GM20000 (cell line): Measurements from ENCODE around the gene PLA2G15.

Source experiments
- DNase-seq: peaks from one replicate; pipeline ENCODE4 v3.0.0; 2012; ENCODE audit warnings: low spot score
- TF ChIP-seq, protein P1 (sequence below): IDR thresholded peaks from 2 replicates; pipeline ENCODE4 v1.5.1; 2012; ENCODE audit warnings: mild to moderate bottlenecking, control low read depth; ENCODE audit errors: extremely low read depth, missing control alignments

The PLA2G15 gene

GRCh38 chr16:68283346-68283745 lies 38.2 kb downstream of the PLA2G15 start:
- DNase-seq = no peak
- TF ChIP-seq, protein P1, sequence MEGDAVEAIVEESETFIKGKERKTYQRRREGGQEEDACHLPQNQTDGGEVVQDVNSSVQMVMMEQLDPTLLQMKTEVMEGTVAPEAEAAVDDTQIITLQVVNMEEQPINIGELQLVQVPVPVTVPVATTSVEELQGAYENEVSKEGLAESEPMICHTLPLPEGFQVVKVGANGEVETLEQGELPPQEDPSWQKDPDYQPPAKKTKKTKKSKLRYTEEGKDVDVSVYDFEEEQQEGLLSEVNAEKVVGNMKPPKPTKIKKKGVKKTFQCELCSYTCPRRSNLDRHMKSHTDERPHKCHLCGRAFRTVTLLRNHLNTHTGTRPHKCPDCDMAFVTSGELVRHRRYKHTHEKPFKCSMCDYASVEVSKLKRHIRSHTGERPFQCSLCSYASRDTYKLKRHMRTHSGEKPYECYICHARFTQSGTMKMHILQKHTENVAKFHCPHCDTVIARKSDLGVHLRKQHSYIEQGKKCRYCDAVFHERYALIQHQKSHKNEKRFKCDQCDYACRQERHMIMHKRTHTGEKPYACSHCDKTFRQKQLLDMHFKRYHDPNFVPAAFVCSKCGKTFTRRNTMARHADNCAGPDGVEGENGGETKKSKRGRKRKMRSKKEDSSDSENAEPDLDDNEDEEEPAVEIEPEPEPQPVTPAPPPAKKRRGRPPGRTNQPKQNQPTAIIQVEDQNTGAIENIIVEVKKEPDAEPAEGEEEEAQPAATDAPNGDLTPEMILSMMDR = no peak

DNA sequence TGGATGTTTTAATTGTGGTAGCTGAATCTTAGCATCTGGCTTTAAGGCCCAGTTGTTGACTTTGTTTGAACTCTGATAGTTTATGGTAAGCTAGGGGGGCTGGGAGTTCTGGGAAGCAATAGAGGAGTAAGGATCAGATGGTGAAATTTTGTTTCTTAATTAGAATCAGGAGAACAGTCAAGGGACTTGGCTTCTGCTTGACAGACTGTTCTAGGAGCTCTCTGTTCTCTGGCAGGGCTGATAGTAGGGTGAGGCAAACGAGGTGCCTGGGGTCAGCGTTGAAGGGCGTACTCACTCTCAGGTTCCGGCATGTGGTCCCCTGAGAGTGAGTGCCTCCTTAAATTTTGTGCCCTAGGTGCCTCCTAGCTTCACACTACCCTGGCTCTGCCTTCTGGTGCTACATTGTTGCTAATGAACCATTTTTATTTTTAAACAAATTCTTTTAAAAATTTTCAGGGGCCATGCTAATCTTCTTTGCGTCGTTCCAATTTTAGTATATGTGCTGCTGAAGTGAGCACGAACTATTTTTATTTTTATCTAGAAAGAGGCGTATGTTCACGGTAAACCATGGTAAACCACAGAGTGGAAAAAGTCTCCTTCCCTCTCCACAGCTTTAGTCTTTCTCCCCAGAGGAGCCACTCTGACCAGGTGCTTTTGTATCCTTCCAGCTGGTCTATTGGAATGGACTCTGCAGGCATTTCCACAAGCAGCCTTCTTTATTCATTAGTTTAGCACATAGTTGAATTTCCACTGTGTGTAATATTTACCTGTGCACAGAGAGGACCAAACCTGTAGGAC lies 38.8 kb downstream of the PLA2G15 start:
- TF ChIP-seq, protein P1 = no peak
- DNase-seq = peak; percentile 69

DNA sequence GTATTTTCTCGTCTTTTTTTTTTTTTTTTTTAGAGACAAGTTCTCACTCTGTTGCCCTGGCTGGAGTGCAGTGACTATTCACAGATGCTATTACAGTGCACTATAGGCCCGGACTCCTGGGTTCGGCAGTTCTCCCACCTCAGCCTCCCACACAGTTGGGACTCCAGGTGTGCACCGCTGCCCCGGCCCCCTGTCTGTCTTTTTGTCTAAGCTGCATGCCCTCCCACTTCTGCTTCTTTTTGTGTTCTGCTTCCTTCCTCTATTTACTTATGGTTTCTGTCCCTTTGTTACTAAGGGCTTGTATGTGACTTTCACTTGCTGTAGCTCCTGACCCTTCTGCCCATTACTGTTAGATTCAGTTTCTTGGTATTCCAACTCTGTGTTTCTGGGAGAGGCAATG lies 39.7 kb downstream of the PLA2G15 start:
- DNase-seq = peak; percentile 78

DNA sequence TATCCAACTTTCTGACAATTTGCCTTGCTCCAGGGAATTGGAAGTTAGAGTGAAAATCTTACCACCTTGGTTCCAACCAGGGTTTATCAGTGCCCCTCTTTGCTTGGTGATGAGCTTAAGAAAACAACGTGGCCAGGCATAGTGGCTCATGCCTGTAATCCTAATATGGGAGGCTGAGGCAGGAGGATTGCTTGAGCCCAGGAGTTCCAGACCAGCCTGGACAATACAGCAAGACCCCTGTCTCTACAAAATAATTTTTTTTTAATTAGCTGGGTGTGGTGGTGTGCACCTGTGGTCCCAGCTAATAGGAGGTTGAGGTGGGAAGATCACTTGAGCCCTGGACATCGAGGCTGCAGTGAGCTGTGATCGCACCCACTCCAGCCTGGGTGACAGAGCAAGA lies 40.5 kb downstream of the PLA2G15 start:
- TF ChIP-seq, protein P1 = no peak
- no peak for DNase-seq

More for the DNA sequence above, 39.7 kb downstream of the PLA2G15 start:
- TF ChIP-seq, protein P1 = no peak

- TF ChIP-seq, protein P1 = no peak
- DNase-seq = peak; percentile 35
Measured at GRCh38 chr16:68286153-68287074, 41.2 kb downstream of the PLA2G15 start.

DNA sequence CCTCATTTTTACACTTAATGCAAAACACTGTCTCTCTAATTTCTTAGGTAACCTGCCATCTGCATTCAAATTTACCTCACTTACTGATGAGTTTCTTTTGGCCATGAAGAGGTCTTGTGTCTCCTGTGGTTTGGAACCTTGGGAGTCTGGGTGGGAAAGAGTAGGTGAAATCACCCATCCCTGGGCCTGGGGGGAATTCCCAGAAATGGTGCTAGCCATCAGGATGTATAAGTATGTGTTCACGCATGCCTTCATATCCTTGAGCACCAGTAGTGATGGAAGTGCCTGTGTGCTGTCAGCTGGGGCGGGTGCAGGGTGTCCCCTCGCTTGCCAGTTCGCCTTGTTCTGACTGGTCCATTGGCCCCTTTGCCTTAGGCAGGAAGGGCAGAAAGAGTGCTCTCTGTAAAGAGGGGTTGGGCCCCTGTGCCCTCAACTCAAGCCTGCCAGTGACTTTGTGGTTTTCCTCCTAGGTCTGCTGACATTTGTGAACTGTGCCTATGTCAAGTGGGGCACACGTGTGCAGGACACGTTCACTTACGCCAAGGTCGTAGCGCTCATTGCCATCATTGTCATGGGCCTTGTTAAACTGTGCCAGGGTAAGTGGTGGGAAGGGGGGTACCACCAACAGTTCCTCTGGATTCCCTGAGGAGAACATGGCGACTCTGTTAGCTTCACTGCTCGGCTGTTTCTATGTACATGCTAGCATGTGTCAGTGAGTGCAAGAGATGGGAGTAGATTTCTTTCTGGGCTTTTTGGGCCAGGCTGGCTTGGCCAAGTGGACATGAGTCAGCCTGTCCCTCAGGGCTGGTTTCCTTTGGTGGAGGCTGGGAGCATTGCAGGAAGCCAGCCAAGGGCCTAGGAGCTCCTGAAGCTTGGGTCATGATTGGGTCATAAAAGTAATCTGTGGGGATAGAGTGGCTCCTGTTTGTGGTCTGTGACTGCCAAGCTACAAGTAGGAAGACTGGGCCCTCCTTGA lies 42.4 kb downstream of the PLA2G15 start:
- TF ChIP-seq, protein P1 = no peak
- DNase-seq = no peak
